Keratinocyte (primary cell): Measurements from ENCODE around the gene SNX30.

Source experiments
- CTCF ChIP-seq, 3 experiments: IDR thresholded peaks in 1 of 3; conservative IDR thresholded peaks in 1 of 3; optimal IDR thresholded peaks in 1 of 3; 2 replicates in 2 of 3; 3 replicates in 1 of 3; pipeline versions ENCODE3 to v1.5.1; 2011; ENCODE audit warnings: low read length in 3 of 3, mild to moderate bottlenecking in 3 of 3, moderate library complexity in 2 of 3, control low read depth in 1 of 3, inconsistent platforms in 1 of 3; ENCODE audit not compliant: insufficient read depth in 2 of 3; ENCODE audit errors: extremely low read depth in 1 of 3
- EZH2 ChIP-seq: IDR thresholded peaks from one replicate; pipeline ENCODE4 v1.6.1; 2012; ENCODE audit warnings: inconsistent platforms, mild to moderate bottlenecking, low read length, moderate library complexity

DNA sequence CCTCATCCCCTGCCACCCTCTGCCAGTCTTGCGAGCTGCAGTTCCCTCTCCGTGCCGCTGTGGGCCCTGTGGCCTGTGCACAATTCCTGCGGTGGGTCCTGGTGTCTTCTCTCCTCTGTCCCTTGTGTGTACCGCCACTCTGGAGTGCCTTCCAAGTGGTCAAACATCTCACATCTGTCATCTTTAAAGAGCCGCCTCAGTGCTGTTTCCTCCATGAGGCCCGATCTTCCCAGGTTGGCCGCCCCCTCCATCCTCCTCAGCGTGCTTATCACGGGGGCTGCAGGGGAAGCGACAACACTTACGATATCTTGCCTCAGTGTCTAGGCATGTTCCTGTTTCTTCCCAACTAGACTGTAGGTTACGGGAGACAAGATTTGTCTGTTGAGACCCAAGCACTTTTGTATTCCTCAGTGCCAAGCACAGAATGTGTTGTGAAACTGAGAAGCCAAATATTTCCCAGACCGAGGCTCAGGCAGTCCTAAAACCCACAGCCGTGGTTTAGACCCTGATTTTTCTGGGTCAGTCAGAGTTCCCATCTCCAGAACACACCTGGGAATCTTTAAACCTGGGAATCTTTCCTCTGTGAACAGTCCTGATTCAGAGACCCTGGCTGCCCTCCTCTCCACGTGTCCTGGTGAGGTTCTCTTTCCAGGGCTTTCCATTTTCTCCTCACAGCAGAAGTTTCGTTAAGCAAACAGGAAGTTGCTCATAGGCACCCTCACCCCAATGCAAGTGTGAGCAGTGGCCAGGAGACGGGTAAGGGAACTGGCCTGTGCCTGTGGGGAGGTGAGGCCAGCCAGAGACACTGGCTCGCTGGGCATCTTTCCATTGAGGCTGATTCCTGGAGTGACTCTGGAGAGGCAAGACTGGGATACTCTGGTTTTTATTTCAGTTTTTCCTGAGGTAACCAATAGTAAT is 111.3 kb downstream of the SNX30 start:
- TF ChIP-seq CTCF (optimal IDR thresholded peaks at IDR 0.05 in 1 of 3, IDR thresholded peaks at IDR 0.05 in 1 of 3, conservative IDR thresholded peaks at IDR 0.05 in 1 of 3; ENCODE audit: extremely low read depth in 1 of 3, insufficient read depth in 2 of 3, low read length in 3 of 3) (no peak), EZH2 (no peak)
